Activated CD4-positive, alpha-beta memory T cell treated with anti-CD3 and anti-CD28 coated beads for 36 hours (primary cell): ENCODE results near the gene LIMS1. TPM values are rescaled to one million over a fixed set of nuclear protein-coding genes. Genes with fewer than 3 reads are reported as not detected.
"Not testable (repeated sequence)": the region's sequence is repeated elsewhere in the genome, so short reads cannot be mapped to it uniquely, and the experiment has no call there.

Source experiments
- CTCF ChIA-PET: fragments of 350-600 bp; sonication (Branson Sonifier 250); formaldehyde crosslinking; loops from one replicate; lab custom pipeline; 2021; ENCODE audit warnings: antibody characterized with exemption, inconsistent platforms; lab: Charles Lee
- POLR2A ChIA-PET: fragments of 350-600 bp; sonication (Branson Sonifier 250); formaldehyde crosslinking; loops from one replicate; lab custom pipeline; 2021; ENCODE audit warnings: antibody characterized with exemption; lab: Charles Lee
- DNase-seq: peaks from one replicate; pipeline ENCODE4 v3.0.0-alpha.2; 2020
- H3K27ac Mint-ChIP-seq: one replicate; pipeline ENCODE4 v1.8.0; 2021; ENCODE audit warnings: mixed read lengths
- H3K27me3 Mint-ChIP-seq: one replicate; pipeline ENCODE4 v1.8.0; 2021; ENCODE audit warnings: mixed read lengths
- H3K36me3 Mint-ChIP-seq: one replicate; pipeline ENCODE4 v1.8.0; 2021; ENCODE audit warnings: mixed read lengths
- H3K4me1 Mint-ChIP-seq: one replicate; pipeline ENCODE4 v1.8.0; 2021; ENCODE audit warnings: low read depth, mixed read lengths
- H3K4me3 Mint-ChIP-seq: one replicate; pipeline ENCODE4 v1.8.0; 2021; ENCODE audit warnings: mild to moderate bottlenecking, mixed read lengths
- H3K9me3 Mint-ChIP-seq: one replicate; pipeline ENCODE4 v1.8.0; 2021; ENCODE audit warnings: mixed read lengths
- intact Hi-C: fragments of 100-400 bp; cut with micrococcal nuclease; formaldehyde crosslinking; loops from one replicate; pipeline ENCODE4 v1.15.1; 2023
- total RNA-seq, 2 experiments: library from RNA; stranded (reverse); gene quantifications; one replicate each; pipeline ENCODE4 v1.2.3, GENCODE V29; 2021

Gene LIMS1
- total RNA-seq, 2 experiments from 2014 or later = 102 to 104 TPM

- CTCF ChIA-PET, H3K27me3 Mint-ChIP-seq, DNase-seq, H3K27ac Mint-ChIP-seq, H3K9me3 Mint-ChIP-seq, intact Hi-C loops, POLR2A ChIA-PET, H3K4me3 Mint-ChIP-seq, H3K36me3 Mint-ChIP-seq: not testable (repeated sequence)
- H3K4me1 Mint-ChIP-seq = peaks cover 17% of the 10 kb centered on the region
These were observed 132.9 kb downstream of the LIMS1 start for GRCh38 chr2:108667140-108667539.

GRCh38 chr2:108670282-108670681 lies 136.0 kb downstream of the LIMS1 start:
- H3K36me3 Mint-ChIP-seq, H3K4me3 Mint-ChIP-seq, POLR2A ChIA-PET, H3K27ac Mint-ChIP-seq, DNase-seq, CTCF ChIA-PET, H3K4me1 Mint-ChIP-seq, H3K27me3 Mint-ChIP-seq, intact Hi-C loops, H3K9me3 Mint-ChIP-seq: not testable (repeated sequence)

GRCh38 chr2:108672200-108672805 lies 138.0 kb downstream of the LIMS1 start:
- H3K4me3 Mint-ChIP-seq, H3K27me3 Mint-ChIP-seq, H3K9me3 Mint-ChIP-seq, H3K4me1 Mint-ChIP-seq, intact Hi-C loops, H3K27ac Mint-ChIP-seq, DNase-seq, POLR2A ChIA-PET, H3K36me3 Mint-ChIP-seq, CTCF ChIA-PET: not testable (repeated sequence)

- H3K4me1 Mint-ChIP-seq, CTCF ChIA-PET, H3K27me3 Mint-ChIP-seq, H3K9me3 Mint-ChIP-seq, H3K27ac Mint-ChIP-seq, H3K4me3 Mint-ChIP-seq, DNase-seq, intact Hi-C loops, POLR2A ChIA-PET: not testable (repeated sequence)
- peaks cover 19% of the 10 kb centered on the region for H3K36me3 Mint-ChIP-seq
These were observed 142.3 kb downstream of the LIMS1 start for GRCh38 chr2:108676522-108676921.

- CTCF ChIA-PET, H3K27ac Mint-ChIP-seq: not testable (repeated sequence)
These were observed 143.0 kb downstream of the LIMS1 start for GRCh38 chr2:108677239-108677744.

GRCh38 chr2:108678198-108678651 lies 144.0 kb downstream of the LIMS1 start:
- H3K27me3 Mint-ChIP-seq, H3K4me3 Mint-ChIP-seq, H3K9me3 Mint-ChIP-seq, POLR2A ChIA-PET, intact Hi-C loops, H3K4me1 Mint-ChIP-seq, DNase-seq: not testable (repeated sequence)
- H3K36me3 Mint-ChIP-seq = peaks cover 24% of the 10 kb centered on the region
- peak overlapping the region; percentile 62 for H3K27ac Mint-ChIP-seq
- CTCF ChIA-PET = interaction anchor here (1.1 kb wide), 1 partner anchor 41 kb away, joined by 3 read pairs; no protein-coding TSS in a partner anchor

More at GRCh38 chr2:108677239-108677744, 143.0 kb downstream of the LIMS1 start:
- H3K4me1 Mint-ChIP-seq, H3K4me3 Mint-ChIP-seq, H3K9me3 Mint-ChIP-seq, intact Hi-C loops, H3K27me3 Mint-ChIP-seq, DNase-seq, POLR2A ChIA-PET: not testable (repeated sequence)
- H3K36me3 Mint-ChIP-seq = peaks cover 26% of the 10 kb centered on the region

- CTCF ChIA-PET = not testable (repeated sequence)
These were observed 146.5 kb downstream of the LIMS1 start for GRCh38 chr2:108680805-108681204.

GRCh38 chr2:108688818-108689756 lies 154.8 kb downstream of the LIMS1 start:
- H3K4me1 Mint-ChIP-seq, H3K36me3 Mint-ChIP-seq, intact Hi-C loops, DNase-seq, H3K27ac Mint-ChIP-seq, H3K4me3 Mint-ChIP-seq, H3K27me3 Mint-ChIP-seq, POLR2A ChIA-PET, H3K9me3 Mint-ChIP-seq, CTCF ChIA-PET: not testable (repeated sequence)

More at GRCh38 chr2:108680805-108681204, 146.5 kb downstream of the LIMS1 start:
- DNase-seq, H3K27ac Mint-ChIP-seq, H3K4me3 Mint-ChIP-seq, H3K9me3 Mint-ChIP-seq, intact Hi-C loops, POLR2A ChIA-PET, H3K4me1 Mint-ChIP-seq, H3K27me3 Mint-ChIP-seq: not testable (repeated sequence)
- H3K36me3 Mint-ChIP-seq = peaks cover 25% of the 10 kb centered on the region

GRCh38 chr2:108690001-108690400 lies 155.7 kb downstream of the LIMS1 start:
- not testable (repeated sequence) for H3K27me3 Mint-ChIP-seq

GRCh38 chr2:108691447-108691846 lies 157.2 kb downstream of the LIMS1 start:
- DNase-seq = no peak
- Mint-ChIP-seq H3K27me3 (no peaks in the 10 kb centered on the region), H3K36me3 (no peaks in the 10 kb centered on the region), H3K9me3 (no peaks in the 10 kb centered on the region), H3K4me1 (no peaks in the 10 kb centered on the region), H3K27ac (no peak overlapping the region), H3K4me3 (no peak overlapping the region)
- CTCF ChIA-PET = no interaction called here
- POLR2A ChIA-PET = no interaction called here
- intact Hi-C loops = no loop called here

More at GRCh38 chr2:108690001-108690400, 155.7 kb downstream of the LIMS1 start:
- H3K27ac Mint-ChIP-seq, H3K36me3 Mint-ChIP-seq, H3K4me1 Mint-ChIP-seq, intact Hi-C loops, H3K9me3 Mint-ChIP-seq, H3K4me3 Mint-ChIP-seq, POLR2A ChIA-PET, CTCF ChIA-PET: not testable (repeated sequence)
- peak; percentile 10 for DNase-seq

- Mint-ChIP-seq H3K27me3 (no peaks in the 10 kb centered on the region), H3K9me3 (no peaks in the 10 kb centered on the region), H3K36me3 (no peaks in the 10 kb centered on the region), H3K4me1 (no peaks in the 10 kb centered on the region), H3K27ac (no peak overlapping the region), H3K4me3 (no peak overlapping the region)
- intact Hi-C loops = no loop called here
- ChIA-PET CTCF (no interaction called here), POLR2A (no interaction called here)
- DNase-seq = no peak
These were observed 166.9 kb downstream of the LIMS1 start for GRCh38 chr2:108701208-108701607.

- no peak overlapping the region for H3K27ac Mint-ChIP-seq
- H3K36me3 Mint-ChIP-seq = no peaks in the 10 kb centered on the region
- POLR2A ChIA-PET = no interaction called here
- H3K4me3 Mint-ChIP-seq = no peak overlapping the region
- intact Hi-C loops = no loop called here
- H3K9me3 Mint-ChIP-seq = no peaks in the 10 kb centered on the region
- no peak for DNase-seq
- no peaks in the 10 kb centered on the region for H3K27me3 Mint-ChIP-seq
- CTCF ChIA-PET = no interaction called here
- no peaks in the 10 kb centered on the region for H3K4me1 Mint-ChIP-seq
These were observed 167.5 kb downstream of the LIMS1 start for GRCh38 chr2:108701806-108702205.
